CD4-positive, alpha-beta T cell (primary cell): ENCODE measurements around the gene CDK8. TPM values are rescaled to one million over a fixed set of nuclear protein-coding genes. Genes with fewer than 3 reads are reported as not detected.

ENCODE experiments used
- ATAC-seq: fragments of 200-7000 bp; cut with Tn5 transposase; one replicate; pipeline ENCODE4 v1.10.0; 2022; ENCODE audit warnings: mild to moderate bottlenecking; ENCODE audit not compliant: poor library complexity
- CTCF ChIA-PET: fragments of 350-600 bp; sonication (Branson Sonifier 250); formaldehyde crosslinking; loops from one replicate; lab custom pipeline; 2021; ENCODE audit warnings: antibody characterized with exemption, inconsistent platforms; lab: Charles Lee
- POLR2A ChIA-PET: fragments of 350-600 bp; sonication (Branson Sonifier 250); formaldehyde crosslinking; loops from one replicate; lab custom pipeline; 2021; ENCODE audit warnings: antibody characterized with exemption, inconsistent platforms; lab: Charles Lee
- DNase-seq, 14 experiments: peaks; one replicate each; pipeline ENCODE4 v3.0.0-alpha.2; 2013 to 2020; ENCODE audit warnings: mixed read lengths in 2 of 14
- H3K27ac ChIP-seq, 2 donors: one replicate each; pipeline versions ENCODE4 v1.5.1 to v1.7.0; 2013; ENCODE audit warnings: low read length in 2 of 2, low read depth in 1 of 2, mild to moderate bottlenecking in 1 of 2
- H3K27me3 ChIP-seq, 2 experiments: 1 replicate in 1 of 2; 2 replicates in 1 of 2; pipeline versions ENCODE4 v1.6.1 to v1.7.0; 2013; ENCODE audit warnings: low read length in 2 of 2, control low read depth in 1 of 2, mild to moderate bottlenecking in 1 of 2, moderate library complexity in 1 of 2; ENCODE audit not compliant: insufficient read depth in 2 of 2, control insufficient read depth in 1 of 2
- H3K36me3 ChIP-seq: one replicate; pipeline ENCODE4 v1.6.1; 2013; ENCODE audit warnings: low read length, control low read depth; ENCODE audit not compliant: insufficient read depth
- H3K4me1 ChIP-seq: one replicate; pipeline ENCODE4 v1.6.1; 2013; ENCODE audit warnings: low read length, control low read depth; ENCODE audit not compliant: insufficient read depth
- H3K4me3 ChIP-seq: one replicate; pipeline ENCODE4 v1.5.1; 2013; ENCODE audit warnings: mild to moderate bottlenecking, low read length, moderate library complexity
- H3K9me3 ChIP-seq, 2 experiments: 1 replicate in 1 of 2; 2 replicates in 1 of 2; pipeline versions ENCODE4 v1.6.1 to v1.7.0; 2013; ENCODE audit warnings: low read length in 2 of 2, mild to moderate bottlenecking in 2 of 2, control low read depth in 1 of 2, moderate library complexity in 1 of 2; ENCODE audit not compliant: control insufficient read depth in 1 of 2, insufficient read depth in 1 of 2
- H3K27ac Mint-ChIP-seq: one replicate; pipeline ENCODE4 v1.8.0; 2020; ENCODE audit warnings: mixed read lengths
- H3K27me3 Mint-ChIP-seq: one replicate; pipeline ENCODE4 v1.8.0; 2021; ENCODE audit warnings: mixed read lengths
- H3K36me3 Mint-ChIP-seq: one replicate; pipeline ENCODE4 v1.8.0; 2021; ENCODE audit warnings: low read depth, mixed read lengths
- H3K4me1 Mint-ChIP-seq: one replicate; pipeline ENCODE4 v1.8.0; 2021; ENCODE audit warnings: low read depth, mixed read lengths
- H3K4me3 Mint-ChIP-seq: one replicate; pipeline ENCODE4 v1.8.0; 2020; ENCODE audit warnings: mild to moderate bottlenecking, mixed read lengths
- H3K9me3 Mint-ChIP-seq: one replicate; pipeline ENCODE4 v1.8.0; 2020; ENCODE audit warnings: mixed read lengths
- intact Hi-C, 2 experiments: fragments of 100-400 bp; cut with DNase I in 1 of 2; cut with micrococcal nuclease in 1 of 2; formaldehyde crosslinking; loops; one replicate each; pipeline versions ENCODE4 v1.15.1 to v1.9.0; 2023 to 2025; cut with DNase I, micrococcal nuclease
- total RNA-seq, 174 experiments: library from RNA in 2 of 174; stranded (reverse) in 2 of 174; gene quantifications; one replicate each; pipeline ENCODE4 v1.2.3 and lab custom pipeline; 2021 to 2026
- TF ChIP-seq, protein P1 (sequence below): fragments of 200-600 bp; IDR thresholded peaks from one replicate; pipeline ENCODE4 v1.8.0; 2022; ENCODE audit warnings: antibody characterized with exemption, mild to moderate bottlenecking

The CDK8 gene
- total RNA-seq, 2 experiments from 2014 or later, result 6.0 to 6.7 TPM

DNA sequence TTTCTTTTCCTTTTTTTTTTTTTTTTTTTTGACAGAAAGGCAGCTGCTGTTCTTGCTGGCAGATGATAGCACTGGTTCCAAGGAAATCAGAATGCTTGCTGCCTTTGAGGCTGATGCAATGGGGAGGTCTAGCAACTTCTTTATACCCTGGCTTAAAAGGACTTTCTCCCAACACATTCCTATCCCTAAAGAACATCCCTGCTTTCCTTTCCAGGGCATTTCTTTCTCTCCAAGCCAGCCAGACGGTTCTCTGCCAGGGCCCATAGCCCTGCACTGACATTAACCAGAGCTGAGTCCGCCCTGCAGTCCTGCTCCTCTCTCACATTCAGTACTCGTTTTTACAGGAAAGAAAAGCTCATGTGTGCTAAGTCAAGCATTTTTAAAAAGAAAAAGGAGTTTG is 169.7 kb downstream of the CDK8 start:
- no peak overlapping the region for H3K4me3 ChIP-seq
- H3K4me3 Mint-ChIP-seq, result no peak overlapping the region
- no peaks in the 10 kb centered on the region for H3K4me1 ChIP-seq
- no peaks in the 10 kb centered on the region for H3K4me1 Mint-ChIP-seq
- H3K36me3 ChIP-seq, result no peaks in the 10 kb centered on the region
- no peaks in the 10 kb centered on the region for H3K9me3 ChIP-seq
- POLR2A ChIA-PET, result no interaction called here
- H3K27me3 ChIP-seq, result peaks cover 0 to 3% of the 10 kb centered on the region in 2 experiments
- no peak for ATAC-seq
- TF ChIP-seq, protein P1, sequence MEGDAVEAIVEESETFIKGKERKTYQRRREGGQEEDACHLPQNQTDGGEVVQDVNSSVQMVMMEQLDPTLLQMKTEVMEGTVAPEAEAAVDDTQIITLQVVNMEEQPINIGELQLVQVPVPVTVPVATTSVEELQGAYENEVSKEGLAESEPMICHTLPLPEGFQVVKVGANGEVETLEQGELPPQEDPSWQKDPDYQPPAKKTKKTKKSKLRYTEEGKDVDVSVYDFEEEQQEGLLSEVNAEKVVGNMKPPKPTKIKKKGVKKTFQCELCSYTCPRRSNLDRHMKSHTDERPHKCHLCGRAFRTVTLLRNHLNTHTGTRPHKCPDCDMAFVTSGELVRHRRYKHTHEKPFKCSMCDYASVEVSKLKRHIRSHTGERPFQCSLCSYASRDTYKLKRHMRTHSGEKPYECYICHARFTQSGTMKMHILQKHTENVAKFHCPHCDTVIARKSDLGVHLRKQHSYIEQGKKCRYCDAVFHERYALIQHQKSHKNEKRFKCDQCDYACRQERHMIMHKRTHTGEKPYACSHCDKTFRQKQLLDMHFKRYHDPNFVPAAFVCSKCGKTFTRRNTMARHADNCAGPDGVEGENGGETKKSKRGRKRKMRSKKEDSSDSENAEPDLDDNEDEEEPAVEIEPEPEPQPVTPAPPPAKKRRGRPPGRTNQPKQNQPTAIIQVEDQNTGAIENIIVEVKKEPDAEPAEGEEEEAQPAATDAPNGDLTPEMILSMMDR, result no peak
- no peaks in the 10 kb centered on the region for H3K36me3 Mint-ChIP-seq
- intact Hi-C loops, result no loop called here
- no peak for DNase-seq
- no peaks in the 10 kb centered on the region for H3K9me3 Mint-ChIP-seq
- peaks cover 17% of the 10 kb centered on the region for H3K27me3 Mint-ChIP-seq
- CTCF ChIA-PET, result no interaction called here
- H3K27ac Mint-ChIP-seq, result no peak overlapping the region
- H3K27ac ChIP-seq, result no peak overlapping the region

DNA sequence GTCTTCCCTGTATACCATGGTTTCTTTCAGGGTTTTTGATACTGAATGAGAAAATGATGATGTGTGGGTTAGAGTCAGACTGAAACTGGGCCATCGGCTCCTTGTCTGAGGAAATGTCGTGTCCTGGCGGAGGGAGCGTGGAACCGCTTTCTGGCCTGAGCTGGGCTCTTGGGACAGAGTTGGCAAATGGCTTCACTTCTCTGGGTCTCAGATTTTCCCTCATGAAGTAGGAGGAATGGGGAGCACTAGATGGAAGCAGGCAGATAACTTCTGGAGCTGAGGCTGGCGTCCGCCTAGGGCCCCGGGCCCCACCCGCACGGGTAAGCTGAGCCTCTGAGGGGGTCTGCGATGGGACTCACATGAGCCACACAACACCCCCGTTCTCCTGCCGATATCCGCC is 170.3 kb downstream of the CDK8 start:
- CTCF ChIA-PET, result interaction anchor here (1.2 kb wide), 1 partner anchor 19 kb away, joined by 3 read pairs; no protein-coding TSS in a partner anchor
- no peaks in the 10 kb centered on the region for H3K4me1 ChIP-seq
- no peak for DNase-seq
- ATAC-seq, result no peak
- Mint-ChIP-seq H3K36me3 (no peaks in the 10 kb centered on the region), H3K27ac (no peak overlapping the region), H3K27me3 (peaks cover 17% of the 10 kb centered on the region), H3K4me3 (no peak overlapping the region), H3K9me3 (no peaks in the 10 kb centered on the region), H3K4me1 (no peaks in the 10 kb centered on the region)
- no peaks in the 10 kb centered on the region for H3K36me3 ChIP-seq
- H3K27ac ChIP-seq, result no peak overlapping the region
- H3K27me3 ChIP-seq, result peaks cover 0 to 3% of the 10 kb centered on the region in 2 experiments
- POLR2A ChIA-PET, result no interaction called here
- TF ChIP-seq, protein P1, result no peak
- intact Hi-C loops, result no loop called here
- no peaks in the 10 kb centered on the region for H3K9me3 ChIP-seq
- H3K4me3 ChIP-seq, result no peak overlapping the region

DNA sequence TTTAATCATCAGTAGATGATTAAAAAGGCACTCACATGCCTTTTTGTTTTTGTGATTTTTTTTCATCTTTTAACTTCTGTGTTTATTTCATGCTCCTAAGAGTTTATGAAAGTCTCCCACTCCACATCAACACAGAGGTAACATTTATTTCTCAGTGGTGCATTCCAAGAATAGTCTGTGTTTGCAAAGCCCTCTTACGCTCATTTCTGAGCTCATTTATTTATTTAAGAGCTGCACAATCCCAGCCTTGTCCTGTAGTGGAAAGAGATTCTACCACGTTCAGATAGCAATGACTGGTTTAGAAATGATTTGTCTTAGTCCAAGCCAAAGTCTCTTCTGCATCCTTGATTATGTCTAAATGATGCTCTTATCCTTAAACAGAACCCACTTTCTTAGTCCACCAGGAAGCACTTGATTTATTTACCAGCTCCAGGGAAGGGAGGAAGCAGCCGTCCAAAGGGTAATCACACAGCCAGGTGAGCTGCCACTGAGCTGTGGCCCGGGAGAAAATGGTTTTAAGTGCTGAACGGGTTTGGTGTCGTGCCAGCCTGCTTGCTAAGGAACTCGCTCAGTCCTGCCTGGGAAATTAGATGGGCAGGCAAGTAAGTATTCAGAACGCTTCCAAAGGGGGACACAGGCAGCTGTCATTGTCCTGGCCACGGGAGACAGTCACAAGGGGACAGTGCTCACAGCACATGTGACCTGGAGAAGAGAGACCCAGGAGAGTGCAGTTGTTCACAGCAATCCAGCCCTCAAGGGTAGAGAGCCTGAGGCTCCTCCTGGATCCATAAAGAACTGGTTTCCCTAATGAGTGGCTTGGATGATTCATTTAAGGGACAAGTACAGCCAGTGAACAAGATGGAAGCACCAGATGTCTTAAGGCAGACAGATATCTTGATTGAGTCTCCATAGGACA is 171.8 kb downstream of the CDK8 start:
- H3K4me1 Mint-ChIP-seq, result no peaks in the 10 kb centered on the region

More for the DNA sequence above, 171.8 kb downstream of the CDK8 start:
- no peaks in the 10 kb centered on the region for H3K36me3 ChIP-seq
- DNase-seq (no peak), ATAC-seq (no peak)
- no peaks in the 10 kb centered on the region for H3K4me1 ChIP-seq
- ChIA-PET CTCF (interaction anchor here (1.2 kb wide), 1 partner anchor 21 kb away, joined by 3 read pairs; no protein-coding TSS in a partner anchor), POLR2A (no interaction called here)
- TF ChIP-seq, protein P1, result no peak
- Mint-ChIP-seq H3K27me3 (peaks cover 20% of the 10 kb centered on the region), H3K36me3 (no peaks in the 10 kb centered on the region), H3K9me3 (no peaks in the 10 kb centered on the region), H3K4me3 (no peak overlapping the region), H3K27ac (no peak overlapping the region)
- H3K27me3 ChIP-seq, result peaks cover 0 to 3% of the 10 kb centered on the region in 2 experiments
- no peaks in the 10 kb centered on the region for H3K9me3 ChIP-seq
- no peak overlapping the region for H3K4me3 ChIP-seq
- intact Hi-C loops, result no loop called here
- H3K27ac ChIP-seq, result no peak overlapping the region
